ENCODE measurements around the gene HOXA13.

Gene HOXA13

GRCh38 chr7:27191833-27192545 is 7.9 kb downstream of the HOXA13 start:
- no peak for DNase-seq

GRCh38 chr7:27191161-27191731 is 8.6 kb downstream of the HOXA13 start:
- DNase-seq = no peak

GRCh38 chr7:27189997-27190748 is 9.7 kb downstream of the HOXA13 start:
- DNase-seq = no peak

GRCh38 chr7:27189295-27189996 is 10.4 kb downstream of the HOXA13 start:
- DNase-seq = no peak

GRCh38 chr7:27188386-27189294 is 11.3 kb downstream of the HOXA13 start:
- DNase-seq = no peak

GRCh38 chr7:27187475-27188385 is 12.2 kb downstream of the HOXA13 start:
- DNase-seq = no peak

GRCh38 chr7:27186668-27187474 is 13.0 kb downstream of the HOXA13 start:
- no peak for DNase-seq

- DNase-seq = no peak
These were observed 13.8 kb downstream of the HOXA13 start for GRCh38 chr7:27185854-27186667.

- DNase-seq = no peak
These were observed 14.7 kb downstream of the HOXA13 start, which contains the start of gene HOXA11 for GRCh38 chr7:27185013-27185853. Gene HOXA11 (minus strand): TSS chr7:27185232. CDS start chr7:27185144, 88 bp downstream.

GRCh38 chr7:27184337-27185012 is 15.4 kb downstream of the HOXA13 start:
- DNase-seq = no peak

- no peak for DNase-seq
These were observed 16.1 kb downstream of the HOXA13 start for GRCh38 chr7:27183682-27184336.

GRCh38 chr7:27182861-27183681 is 16.8 kb downstream of the HOXA13 start:
- DNase-seq = no peak

- DNase-seq = no peak
These were observed 17.5 kb downstream of the HOXA13 start for GRCh38 chr7:27182285-27182841.

GRCh38 chr7:27181795-27182275 is 18.1 kb downstream of the HOXA13 start:
- DNase-seq = no peak
